K562 (cell line): ENCODE data around the gene BCAP31. TPM values are rescaled to one million over a fixed set of nuclear protein-coding genes. Genes with fewer than 3 reads are reported as not detected.
A peak's percentile ranks its signal among the peaks of the same experiment; 100 is the strongest.

Experiments
- GMEB1 ChIP-seq: fragments of 250-450 bp; sonication (Bioruptor Pico); IDR thresholded peaks from 2 replicates; pipeline ENCODE4 v1.4.0; 2020; ENCODE audit warnings: mild to moderate bottlenecking
- HEY1 ChIP-seq: fragments of 250-450 bp; sonication (Bioruptor Pico); IDR thresholded peaks from 2 replicates; pipeline ENCODE4 v1.5.0; 2020; ENCODE audit warnings: mild to moderate bottlenecking, moderate library complexity, borderline replicate concordance
- HMGN3 ChIP-seq: IDR thresholded peaks from 2 replicates; pipeline ENCODE4 v1.6.1; 2011; ENCODE audit warnings: borderline replicate concordance, low read depth, mild to moderate bottlenecking, mixed read lengths, low read length; ENCODE audit not compliant: insufficient read length; ENCODE audit errors: extremely low read depth
- NFYB ChIP-seq: IDR thresholded peaks from 2 replicates; pipeline ENCODE4 v1.6.1; 2011; ENCODE audit warnings: mild to moderate bottlenecking, moderate library complexity; ENCODE audit not compliant: insufficient read length; ENCODE audit errors: extremely low read depth
- PCBP2 ChIP-seq: fragments of 200-400 bp; formaldehyde crosslinking; IDR thresholded peaks from 2 replicates; pipeline ENCODE4 v1.6.1; 2018; ENCODE audit warnings: low read length, low read depth, mild to moderate bottlenecking, moderate library complexity; ENCODE audit not compliant: poor library complexity, severe bottlenecking
- SFPQ ChIP-seq: fragments of 200-400 bp; formaldehyde crosslinking; IDR thresholded peaks from 2 replicates; pipeline ENCODE4 v1.6.1; 2017; ENCODE audit warnings: mild to moderate bottlenecking, low read depth, low read length, moderate library complexity
- ZNF184 ChIP-seq: sonication (generic); formaldehyde crosslinking; IDR thresholded peaks from 2 replicates; pipeline ENCODE4 v1.5.0; 2020; ENCODE audit warnings: missing genetic modification reagents
- ZNF384 ChIP-seq: IDR thresholded peaks from 2 replicates; pipeline ENCODE4 v1.6.1; 2012; ENCODE audit warnings: low read depth, low read length, improper control_type of control experiment
- polyA plus RNA-seq, 8 experiments: library from polyadenylated mRNA; depleted of rRNA in 4 of 8; stranded (reverse) in 5 of 8; unstranded in 3 of 8; fragments of >200 nt; fragmentation: Nextera tagmentation in 2 of 8; fragmentation: Illumina TruSeq in 1 of 8; extraction: Ambion mirVana in 2 of 8; extraction: Trizol in 1 of 8; gene quantifications; 2 replicates each; pipeline versions ENCODE4 v1.2.1 to v1.2.3, GENCODE V29; 2011 to 2014; ENCODE audit warnings: inconsistent platforms in 1 of 8, missing spikeins in 1 of 8
- total RNA-seq, 7 experiments: library from RNA; depleted of rRNA in 6 of 7; stranded (reverse); fragments of >200 nt in 6 of 7; fragmentation: Illumina TruSeq in 2 of 7; extraction: Trizol in 2 of 7; gene quantifications; 2 replicates each; pipeline versions ENCODE4 v1.2.1 to v1.2.3, GENCODE V29; 2011 to 2021; ENCODE audit warnings: low replicate concordance in 1 of 7

BCAP31 gene
- total and polyA plus RNA-seq, 9 of the 15 experiments (the other 6 are each of a cell fraction or from before 2014, with no cell fraction given), result 156 to 683 (median 188) TPM

GRCh38 chrX:153673428-153674218 lies 50.6 kb downstream of the BCAP31 start, which contains the start of gene PNCK (continued):
- TF ChIP-seq SFPQ, result no peak
- no peak for TF ChIP-seq GMEB1
- TF ChIP-seq HMGN3, result peak; percentile 1
- TF ChIP-seq NFYB, result no peak
- no peak for TF ChIP-seq PCBP2
- no peak for TF ChIP-seq ZNF384
- TF ChIP-seq ZNF184 (CRISPR knock-in tag), result no peak
- TF ChIP-seq HEY1, result no peak
